ENCODE measurements around the gene NPY5R.

NPY5R gene

DNA sequence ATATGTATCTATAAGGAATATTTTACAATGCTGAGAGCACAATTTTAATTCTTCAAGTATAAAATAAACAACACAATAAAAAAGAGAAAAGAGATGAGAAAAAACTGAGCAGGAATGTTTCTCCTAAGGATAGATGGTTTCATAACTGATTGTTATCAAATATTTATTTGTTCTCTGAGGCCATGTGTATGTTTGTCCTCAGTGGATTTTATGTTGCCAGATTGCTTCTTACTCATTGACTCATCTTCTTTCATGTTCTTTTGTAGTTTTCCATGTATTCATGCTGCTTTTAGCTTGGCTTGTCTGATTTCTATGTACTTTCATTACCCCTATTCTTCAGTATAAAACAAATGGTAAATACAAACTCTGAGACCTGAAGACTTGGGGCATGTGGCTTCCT, 41.2 kb downstream of the NPY5R start:
- DNase-seq (ENCODE audit: low read depth) = no peak

DNA sequence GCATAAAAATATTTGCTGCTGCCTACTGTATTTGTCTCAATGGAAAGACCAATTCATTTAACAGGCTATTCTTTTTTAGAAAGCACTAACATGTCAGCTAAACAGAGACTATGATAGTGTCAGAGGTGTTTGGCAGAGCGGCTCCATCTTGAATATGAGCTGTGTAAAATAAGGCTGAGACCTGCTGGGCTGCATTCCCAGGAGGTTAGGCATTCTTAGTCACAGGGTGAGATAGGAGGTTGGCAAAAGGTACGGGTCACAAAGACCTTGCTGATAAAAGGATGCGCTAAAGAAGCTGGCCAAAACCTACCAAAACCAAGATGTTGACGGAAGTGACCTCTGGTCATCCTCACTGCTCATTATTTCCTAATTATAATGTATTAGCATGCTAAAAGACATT, 41.8 kb downstream of the NPY5R start:
- DNase-seq (ENCODE audit: low read depth) = no peak

DNA sequence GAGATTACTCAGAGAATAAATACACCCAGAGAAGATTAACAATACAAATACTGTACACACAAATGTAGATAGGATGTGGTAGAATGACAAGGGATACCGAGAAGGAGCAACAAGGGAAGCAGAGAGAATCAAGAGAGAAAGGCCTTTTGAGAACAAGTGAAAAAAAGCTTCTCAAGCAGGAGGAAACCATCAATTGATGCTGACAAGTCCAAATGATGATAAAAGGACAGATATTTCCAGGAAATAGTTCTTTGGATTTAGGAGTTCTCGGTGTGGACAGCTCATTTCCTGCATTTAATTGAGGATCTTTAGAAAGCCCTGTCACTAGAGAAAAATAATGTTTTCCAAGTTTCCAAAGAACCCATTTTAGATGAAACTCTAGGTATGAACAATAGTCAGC, 48.1 kb downstream of the NPY5R start:
- no peak for DNase-seq (ENCODE audit: low read depth)

DNA sequence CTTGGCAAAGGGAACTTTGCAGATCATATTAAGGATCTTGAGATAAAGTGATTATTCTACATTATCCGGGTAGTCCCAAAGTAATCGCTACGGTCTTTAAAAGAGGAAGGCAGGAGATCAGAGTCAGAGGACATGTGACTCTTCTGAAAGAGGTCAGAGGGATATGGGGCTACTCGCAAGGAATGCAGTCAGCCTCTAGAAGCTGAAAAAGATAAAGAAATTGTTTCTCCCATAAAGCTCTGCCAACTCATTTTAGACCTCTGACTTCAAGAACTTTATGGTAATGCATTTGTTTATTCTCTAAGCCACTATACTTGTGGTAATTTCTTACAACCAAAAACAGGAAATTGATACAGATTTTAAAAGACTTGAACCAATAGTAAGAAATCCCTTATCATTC, 48.6 kb downstream of the NPY5R start:
- DNase-seq (ENCODE audit: low read depth) = no peak

DNA sequence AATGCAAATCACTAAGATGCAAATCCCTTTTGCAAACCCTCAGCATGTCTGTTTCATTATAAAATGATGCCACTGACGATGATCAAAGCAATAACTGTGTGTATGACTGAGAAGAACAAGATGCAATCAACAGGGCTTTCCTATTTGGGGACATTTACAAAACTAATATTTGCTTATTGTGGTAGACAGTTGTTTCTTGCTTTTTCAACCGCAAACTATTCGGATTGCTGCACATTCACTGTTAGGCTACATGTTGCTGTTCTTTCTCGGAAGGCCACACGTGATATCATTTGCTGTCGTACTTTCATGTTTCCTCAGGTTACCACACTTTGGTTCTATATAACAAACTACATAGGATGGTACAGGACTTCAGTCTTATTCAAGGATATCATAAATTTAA, 49.8 kb downstream of the NPY5R start:
- DNase-seq (ENCODE audit: low read depth) = no peak

DNA sequence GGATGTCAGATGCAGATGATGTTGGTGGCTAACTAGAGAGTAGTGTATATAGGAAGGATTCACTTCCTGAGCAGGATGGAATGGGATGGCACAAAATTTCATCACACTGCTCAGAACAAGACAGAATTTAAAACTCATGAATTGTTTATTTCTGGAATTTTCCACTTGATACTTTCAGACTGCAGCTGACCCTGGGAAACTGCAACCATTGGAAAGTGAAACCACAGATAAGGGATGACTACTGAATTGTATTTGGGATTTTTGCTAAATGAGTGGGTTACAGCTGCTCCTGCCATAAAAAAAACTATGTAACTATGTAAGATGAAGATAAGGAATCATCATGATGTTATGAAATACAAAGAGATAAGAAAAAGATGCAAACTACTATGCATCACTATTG, 51.4 kb downstream of the NPY5R start:
- no peak for DNase-seq (ENCODE audit: low read depth)

DNA sequence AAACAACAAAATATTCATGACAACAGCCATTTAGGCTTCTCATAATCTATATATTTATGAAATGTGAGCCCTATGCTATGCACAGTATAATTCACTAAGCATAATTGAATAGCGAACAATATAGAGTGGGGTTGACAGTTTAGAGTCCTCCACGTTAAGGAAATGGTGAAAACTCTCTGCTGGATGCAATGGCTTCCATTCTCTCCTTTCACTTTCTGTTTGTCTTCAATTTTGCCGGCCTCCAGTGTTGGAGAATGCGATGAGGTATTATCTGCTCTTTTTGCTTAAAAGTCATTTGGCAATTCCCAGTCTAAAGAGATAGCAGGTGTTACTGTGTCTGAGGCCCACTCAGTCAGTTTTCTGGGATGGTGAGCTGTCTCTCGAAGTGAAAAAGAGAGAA, 52.1 kb downstream of the NPY5R start:
- DNase-seq (ENCODE audit: low read depth) = no peak

DNA sequence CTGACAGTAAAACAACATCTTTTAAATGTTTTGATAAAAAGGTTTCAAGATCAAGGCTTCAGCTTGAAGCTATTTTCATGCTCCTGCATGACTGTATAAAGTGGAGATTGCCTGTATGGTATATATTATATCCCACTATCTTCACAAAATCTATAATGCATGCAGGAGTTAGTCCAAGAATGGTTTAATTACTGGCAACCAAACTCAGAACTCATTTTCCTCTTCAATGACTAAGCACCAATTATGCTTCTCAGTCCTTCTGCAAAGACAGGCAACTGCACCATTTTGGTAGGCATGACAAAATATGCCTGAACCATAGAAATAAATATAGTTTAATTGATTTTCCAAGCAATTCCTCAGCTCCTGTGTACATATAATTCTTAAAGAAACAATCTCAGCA, 54.5 kb downstream of the NPY5R start:
- DNase-seq (ENCODE audit: low read depth) = no peak

DNA sequence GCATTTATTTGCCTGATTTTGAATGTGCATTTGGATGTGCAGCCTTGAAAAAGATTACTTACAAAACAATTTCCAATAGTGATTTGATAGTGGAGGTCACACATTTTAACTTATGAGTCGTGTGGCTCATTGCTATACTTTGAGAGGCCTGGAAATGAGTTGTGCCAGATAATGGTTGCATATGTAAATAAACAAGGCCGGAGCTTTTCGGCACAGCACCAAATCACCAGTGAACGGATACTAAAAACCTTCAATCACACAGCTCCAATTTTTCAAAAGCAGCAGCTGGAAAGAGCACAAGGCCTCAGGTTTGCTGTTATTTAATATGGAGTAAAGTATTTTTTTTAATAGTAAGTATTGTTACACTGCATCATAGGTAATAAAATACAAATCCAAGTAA, 57.2 kb downstream of the NPY5R start:
- DNase-seq (ENCODE audit: low read depth) = no peak

Data from stimulated activated CD8-positive, alpha-beta memory T cell treated with anti-CD3 and anti-CD28 coated beads, Interleukin-15, amount 100 ng/mL, for 24 hours (primary cell).